Renal cortex interstitium (tissue), 11 donors: ENCODE results near the gene RUBCNL. TPM values are rescaled to one million over a fixed set of nuclear protein-coding genes. Genes with fewer than 3 reads are reported as not detected.

Experiments
- DNase-seq, 11 donors: peaks; one replicate each; pipeline ENCODE4 v3.0.0-alpha.2; 2013; ENCODE audit warnings: low read depth in 9 of 11, low spot score in 4 of 11; ENCODE audit errors: extremely low read depth in 1 of 11
- polyA plus RNA-seq, 3 donors: library from polyadenylated mRNA; unstranded; fragments of 120-200 nt; gene quantifications; one replicate each; pipeline ENCODE4 v1.2.1, GENCODE V29; 2013; ENCODE audit not compliant: insufficient read length in 3 of 3

Gene RUBCNL
- polyA plus RNA-seq, 3 donors = 2.0 to 2.5 (median 2.2) TPM

DNA sequence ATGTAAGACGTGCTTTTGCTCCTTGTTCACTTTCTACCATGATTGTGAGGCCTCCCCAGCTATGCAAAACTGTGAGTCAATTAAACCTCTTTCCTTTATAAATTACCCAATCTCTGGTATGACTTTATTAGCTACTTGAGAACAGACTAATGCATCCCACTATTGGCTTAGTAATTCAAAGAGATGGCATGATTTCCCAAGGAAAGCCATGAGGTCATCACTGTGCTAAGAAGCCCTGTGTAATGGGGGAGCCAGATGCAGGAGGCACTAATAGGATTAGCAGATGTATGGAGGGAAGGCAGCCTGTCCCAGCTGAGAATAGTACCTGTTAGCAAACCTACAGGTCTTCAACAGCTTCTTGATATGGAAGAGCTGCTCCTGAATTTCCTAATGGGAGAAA is 38.1 kb downstream of the RUBCNL start:
- no peak for DNase-seq

DNA sequence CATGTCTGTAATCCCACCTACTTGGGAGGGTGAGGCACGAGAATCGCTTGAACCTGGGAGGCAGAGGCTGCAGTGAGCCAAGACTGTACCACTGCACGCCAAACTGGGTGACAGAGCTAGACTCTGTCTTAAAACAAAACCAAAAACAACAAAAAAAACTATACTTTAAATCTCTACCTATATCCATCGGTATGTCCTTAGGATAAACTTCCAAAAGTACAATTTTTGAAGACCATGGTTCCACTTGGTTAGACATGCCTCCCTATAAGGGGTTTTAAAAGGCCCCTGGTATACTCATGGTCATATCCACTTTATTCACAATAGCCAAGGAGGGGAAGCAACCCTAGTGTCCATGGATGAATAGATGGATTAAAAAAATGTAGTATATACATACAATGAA is 39.8 kb downstream of the RUBCNL start:
- no peak for DNase-seq

DNA sequence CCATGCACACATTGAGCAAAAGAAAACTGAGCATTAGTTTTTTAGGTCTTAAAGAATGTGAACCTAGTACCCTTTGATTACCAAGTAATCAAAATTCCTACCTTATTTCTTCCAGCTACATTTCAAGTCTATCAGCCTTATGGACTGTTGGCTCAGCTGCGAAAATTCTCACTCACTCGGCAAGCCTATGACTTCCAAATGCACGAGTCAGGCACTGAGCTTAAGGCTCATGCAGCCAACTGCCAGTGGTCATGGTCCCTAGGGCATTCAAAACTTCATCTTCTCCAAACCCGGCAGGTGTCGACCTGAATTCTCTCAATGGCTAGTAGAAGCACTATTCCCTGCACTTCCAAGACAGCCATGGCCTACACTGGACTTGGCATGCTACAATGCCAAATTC is 41.2 kb downstream of the RUBCNL start:
- no peak for DNase-seq

DNA sequence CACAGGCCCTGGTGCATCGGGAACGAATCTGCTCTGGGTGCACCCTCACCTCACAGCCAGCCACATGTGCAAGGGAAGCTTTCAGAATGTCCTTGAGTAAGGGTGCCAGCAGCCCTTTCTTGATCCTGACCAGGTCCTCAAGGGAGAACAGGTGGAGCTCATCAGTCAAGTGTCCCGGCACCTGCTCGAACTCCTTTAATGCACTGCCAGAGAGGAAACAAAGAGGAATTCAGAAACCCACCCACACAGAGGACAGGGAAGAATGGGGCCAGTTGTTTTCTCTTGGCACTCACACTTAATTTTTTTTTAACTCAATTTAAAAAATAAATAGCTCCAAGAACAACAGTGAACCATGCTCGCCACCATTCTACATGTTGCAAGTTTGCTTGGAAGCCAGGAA is 41.7 kb downstream of the RUBCNL start:
- DNase-seq = no peak

DNA sequence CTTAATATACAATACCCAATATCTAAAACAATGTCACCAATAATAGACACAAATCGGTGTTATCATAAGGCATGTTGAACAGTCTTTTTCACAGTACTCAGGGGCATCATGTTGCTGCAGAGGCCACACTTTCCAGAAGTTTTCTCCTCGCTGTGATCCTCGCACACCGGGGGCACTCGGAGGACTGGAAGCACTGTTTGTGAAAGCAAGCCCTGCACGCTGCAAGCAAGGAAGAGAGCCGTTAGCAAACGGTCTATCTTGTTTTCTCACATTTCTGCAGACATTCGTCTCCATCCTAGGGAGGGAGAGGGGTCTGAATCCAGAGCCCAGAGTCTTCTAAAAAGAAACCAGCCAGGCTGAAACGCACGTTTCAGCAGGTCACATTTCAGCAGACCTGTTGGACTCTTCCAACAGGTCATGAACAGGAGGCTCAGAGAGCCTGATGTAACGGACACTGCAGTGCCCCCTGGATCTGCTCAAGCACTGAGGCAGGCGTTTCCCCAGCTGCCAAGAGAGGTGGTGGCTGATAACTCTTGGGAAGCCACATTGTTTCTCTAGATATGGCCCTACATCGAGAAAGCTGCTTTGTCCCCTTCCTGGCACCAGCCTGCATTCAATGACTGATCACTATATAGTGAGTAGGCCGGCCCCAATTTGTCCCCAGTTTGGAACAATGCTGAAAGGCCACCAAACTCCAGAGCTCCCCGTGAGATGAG is 43.6 kb downstream of the RUBCNL start:
- no peak for DNase-seq

DNA sequence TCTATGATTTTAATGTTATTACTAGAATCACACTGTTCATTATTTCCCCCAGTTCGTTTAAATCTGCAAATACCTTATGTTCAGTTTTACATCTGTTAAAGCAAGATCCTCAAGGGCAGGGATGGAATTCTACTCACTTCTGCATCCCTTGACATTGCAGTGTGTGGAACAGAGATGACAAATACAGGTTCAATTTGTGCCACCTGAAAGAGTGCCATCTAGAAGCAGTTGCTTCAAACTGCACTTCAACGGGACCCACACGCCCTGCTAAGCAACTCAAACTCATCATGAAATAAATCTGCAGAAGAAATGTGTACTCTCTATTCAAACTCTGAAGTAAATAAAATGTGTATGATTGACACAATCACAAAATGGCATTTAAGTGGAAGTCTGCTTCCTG is 44.5 kb downstream of the RUBCNL start:
- no peak for DNase-seq

DNA sequence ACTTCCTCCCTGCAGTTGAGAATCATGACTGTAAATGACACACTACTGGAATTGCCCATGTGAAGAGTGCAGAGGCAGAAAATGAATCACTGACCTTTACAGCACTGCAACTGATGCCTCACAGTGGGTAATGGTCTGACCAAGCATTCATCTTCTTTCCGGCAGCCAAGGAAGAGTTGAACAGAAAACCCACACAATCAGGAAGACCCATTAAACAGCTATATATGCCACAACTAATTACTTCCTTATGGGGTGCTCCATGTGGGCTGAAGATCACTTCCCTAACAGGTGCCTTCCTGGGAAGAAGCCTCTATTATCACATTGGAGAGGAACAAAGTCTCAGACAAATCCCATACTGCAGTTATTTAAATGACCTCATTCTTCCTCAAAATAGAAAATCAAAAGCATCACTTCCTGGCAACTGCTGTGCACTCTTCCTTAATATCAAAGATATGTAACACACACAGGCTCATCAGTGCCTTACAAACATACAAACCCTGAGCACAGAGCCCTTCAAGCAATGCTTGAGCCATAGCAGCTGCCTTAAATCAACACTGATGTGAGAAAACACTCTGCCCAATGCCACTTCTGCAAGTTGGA is 45.8 kb downstream of the RUBCNL start:
- no peak for DNase-seq

DNA sequence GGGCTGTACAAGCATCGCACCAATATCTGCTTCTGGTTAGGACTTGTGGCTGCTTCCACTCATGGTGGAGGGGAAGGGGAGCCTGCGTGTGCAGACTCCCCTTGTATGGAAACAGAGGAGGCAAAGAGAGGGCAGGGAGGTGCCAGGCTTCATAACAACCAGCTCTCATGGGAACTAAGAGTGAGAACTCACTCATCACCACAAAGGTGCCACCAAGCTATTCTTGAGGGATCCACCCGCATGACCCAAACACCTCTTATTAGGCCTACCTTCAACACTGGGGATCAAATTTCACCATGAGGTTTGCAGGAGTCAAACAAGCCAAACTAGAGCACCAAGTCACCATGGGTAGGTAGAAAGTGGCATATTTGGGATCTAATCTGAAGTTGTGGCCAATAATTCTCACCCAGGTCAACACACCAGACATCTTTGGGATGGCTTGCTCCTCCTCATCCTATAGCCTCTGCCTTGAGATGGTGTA is 46.4 kb downstream of the RUBCNL start:
- DNase-seq = no peak

DNA sequence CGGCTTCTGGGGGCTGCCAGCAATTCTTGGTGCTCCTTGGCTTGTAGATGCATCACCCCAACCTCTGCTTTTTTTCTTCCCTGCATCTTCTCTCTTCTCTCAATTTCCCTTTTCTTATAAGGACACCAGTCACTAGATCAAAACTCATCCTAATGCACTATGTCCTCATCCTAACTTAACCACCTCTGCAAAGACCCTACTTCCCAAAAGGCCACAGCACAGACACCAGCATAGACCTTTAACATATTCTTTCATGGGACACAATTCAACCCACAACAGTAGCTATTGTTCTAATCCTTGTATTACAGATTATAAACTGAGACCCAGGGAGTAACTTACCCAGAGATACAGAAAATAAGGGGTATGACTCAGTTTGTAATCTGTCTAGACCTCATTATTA is 47.0 kb downstream of the RUBCNL start:
- no peak for DNase-seq

DNA sequence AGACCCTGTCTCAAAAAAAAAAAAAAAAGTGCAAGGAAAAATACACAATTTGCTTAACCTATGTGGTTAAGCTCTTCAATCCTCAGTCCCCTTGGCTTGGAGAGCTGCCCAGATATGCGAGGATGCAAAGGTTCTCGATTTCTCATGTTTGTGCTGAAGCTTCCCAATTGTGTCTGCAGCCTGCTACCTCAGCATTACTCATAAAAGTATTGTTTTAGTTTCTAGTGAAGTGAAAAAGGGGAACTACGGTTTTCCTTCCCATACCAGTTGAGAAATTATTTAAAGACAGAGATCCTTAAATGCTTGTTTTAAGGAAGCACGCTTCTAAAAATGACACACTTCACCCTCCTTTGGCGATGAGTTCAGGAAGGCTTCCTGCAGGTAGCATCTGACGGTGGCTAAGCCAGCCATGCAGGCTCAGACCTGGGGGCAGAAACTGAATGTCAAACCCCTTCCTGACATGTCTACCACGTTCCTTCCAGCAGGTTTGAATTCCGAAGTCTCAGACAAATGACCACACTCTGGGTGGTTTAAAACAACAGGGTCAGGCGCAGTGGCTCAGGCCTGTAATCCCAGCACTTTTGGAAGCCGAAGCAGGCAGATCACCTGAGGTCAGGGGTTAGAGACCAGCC is 47.9 kb downstream of the RUBCNL start:
- DNase-seq = no peak

DNA sequence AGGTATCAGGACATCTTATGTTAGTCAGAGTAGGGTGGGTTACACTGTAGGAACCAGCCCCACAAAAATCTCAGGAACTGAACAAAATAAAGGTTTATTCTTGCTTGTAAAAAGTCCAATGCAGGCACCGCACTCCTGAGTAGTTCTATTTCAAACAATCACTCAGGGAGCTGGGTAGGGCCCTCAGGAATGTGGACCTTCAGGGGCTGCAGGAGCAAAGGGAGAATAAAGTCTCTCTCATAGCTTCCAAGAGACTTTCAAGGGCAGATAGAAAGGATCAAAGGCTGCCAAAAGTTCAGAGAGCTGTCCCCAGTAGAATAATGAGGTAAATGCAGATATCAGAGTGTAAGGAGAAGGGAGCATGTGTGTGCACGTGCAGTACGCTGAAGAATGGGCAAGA is 49.4 kb downstream of the RUBCNL start:
- DNase-seq = no peak

DNA sequence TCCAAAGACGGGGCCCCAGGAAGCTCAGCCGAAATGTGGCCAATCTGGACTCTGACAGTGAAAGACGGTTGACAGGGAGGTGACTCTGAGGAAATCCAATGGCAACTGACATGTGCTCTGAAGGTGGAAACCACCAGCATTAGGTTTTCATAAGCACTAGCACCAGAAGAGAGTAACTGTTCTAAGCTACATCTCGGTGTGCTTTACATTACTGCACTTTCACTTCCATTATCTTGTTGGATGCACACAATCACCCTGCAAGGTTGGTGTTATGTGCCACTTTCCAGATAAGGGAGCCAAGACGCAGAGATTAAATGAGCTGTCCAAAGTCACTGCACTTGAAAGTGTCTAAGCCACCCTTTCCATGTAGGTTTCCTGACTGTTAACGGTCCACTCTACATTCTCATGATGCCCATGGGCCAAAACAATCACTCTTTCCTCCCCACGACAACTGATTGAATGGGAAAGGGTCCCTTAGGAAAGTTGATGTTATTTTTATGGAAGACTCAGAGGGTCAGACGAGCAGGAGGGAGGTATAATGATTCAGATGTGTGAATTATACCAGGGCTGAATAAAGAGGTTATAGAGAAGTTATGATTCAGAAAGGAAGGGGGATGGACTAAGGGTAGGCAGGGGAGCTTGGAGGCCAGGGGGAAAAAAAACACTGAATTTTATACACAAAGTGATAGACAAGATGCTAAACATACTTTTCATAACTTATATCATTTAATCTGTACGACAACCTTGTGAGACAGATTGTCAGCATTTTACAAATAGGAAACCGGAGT is 52.8 kb downstream of the RUBCNL start:
- no peak for DNase-seq

DNA sequence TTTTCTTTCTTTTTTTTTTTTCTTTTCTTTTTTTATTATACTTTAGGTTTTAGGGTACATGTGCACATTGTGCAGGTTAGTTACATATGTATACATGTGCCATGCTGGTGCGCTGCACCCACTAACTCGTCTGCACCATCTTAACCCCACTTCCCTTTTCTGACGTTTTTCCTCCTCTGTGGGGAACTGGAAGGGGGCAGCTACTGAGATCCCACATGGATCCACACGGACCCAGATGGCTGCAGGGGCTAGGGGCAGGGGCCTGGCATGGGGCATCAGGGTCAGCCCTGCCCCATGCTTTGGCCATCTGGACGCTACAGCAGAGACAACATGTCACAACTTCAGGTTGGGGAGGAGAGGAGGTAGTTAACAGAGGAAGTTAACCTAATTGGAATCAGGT is 54.3 kb downstream of the RUBCNL start:
- DNase-seq = no peak

DNA sequence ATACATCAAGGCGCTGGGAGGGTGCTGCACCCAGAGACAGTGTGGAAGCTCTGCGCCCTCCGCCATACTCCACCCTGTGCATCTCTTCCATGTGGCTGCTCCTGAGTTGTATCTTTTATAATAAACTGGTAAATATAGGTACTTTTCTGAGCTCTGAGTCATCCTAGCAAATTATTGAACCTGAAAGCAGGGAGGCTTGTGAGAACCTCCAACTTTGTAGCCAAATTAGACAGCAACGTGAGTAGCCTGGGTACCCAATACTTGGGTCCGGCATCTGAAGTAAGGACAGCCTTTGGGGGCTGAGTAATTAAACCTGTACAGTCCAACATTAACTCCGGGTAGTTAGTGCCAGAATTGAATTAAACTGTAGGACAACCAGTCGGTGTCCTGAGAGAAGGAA is 57.4 kb downstream of the RUBCNL start:
- no peak for DNase-seq

DNA sequence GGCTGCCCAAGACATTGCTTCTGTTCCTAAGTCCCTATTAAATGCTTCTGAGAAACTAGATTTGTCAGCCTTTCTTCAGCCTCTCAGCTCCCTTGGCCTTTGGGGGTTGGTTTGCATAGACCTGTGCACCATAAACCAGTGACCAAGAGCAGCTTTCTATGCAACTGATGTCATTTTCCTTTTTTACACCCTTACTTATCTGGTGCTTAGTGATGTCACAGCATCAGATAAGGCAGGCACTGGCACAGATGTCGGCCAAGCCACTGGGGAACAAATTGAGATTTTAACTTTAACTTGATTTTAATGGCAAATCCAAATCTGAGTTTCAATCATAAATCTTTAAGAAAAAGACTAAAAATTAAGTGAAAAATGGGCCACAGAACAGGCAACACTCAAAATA is 59.8 kb downstream of the RUBCNL start:
- no peak for DNase-seq

DNA sequence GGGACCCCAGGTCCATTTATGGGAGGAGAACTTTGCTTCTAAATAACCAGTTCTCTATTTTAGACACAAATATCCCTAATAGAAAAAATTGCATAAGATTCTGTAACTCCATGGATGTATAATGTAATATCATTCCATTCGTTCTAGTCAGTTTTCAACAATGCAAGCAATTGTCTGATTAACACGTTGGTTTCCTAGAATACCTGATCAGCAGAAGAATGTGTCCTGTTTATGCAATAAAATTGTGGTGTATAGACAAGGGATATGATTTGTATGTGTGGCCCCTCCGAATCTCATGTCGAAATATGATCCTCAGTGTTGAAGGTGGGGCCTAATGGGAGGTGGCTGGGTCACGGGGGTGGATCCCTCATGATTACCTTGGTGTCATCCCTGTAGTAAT is 62.1 kb downstream of the RUBCNL start:
- no peak for DNase-seq

DNA sequence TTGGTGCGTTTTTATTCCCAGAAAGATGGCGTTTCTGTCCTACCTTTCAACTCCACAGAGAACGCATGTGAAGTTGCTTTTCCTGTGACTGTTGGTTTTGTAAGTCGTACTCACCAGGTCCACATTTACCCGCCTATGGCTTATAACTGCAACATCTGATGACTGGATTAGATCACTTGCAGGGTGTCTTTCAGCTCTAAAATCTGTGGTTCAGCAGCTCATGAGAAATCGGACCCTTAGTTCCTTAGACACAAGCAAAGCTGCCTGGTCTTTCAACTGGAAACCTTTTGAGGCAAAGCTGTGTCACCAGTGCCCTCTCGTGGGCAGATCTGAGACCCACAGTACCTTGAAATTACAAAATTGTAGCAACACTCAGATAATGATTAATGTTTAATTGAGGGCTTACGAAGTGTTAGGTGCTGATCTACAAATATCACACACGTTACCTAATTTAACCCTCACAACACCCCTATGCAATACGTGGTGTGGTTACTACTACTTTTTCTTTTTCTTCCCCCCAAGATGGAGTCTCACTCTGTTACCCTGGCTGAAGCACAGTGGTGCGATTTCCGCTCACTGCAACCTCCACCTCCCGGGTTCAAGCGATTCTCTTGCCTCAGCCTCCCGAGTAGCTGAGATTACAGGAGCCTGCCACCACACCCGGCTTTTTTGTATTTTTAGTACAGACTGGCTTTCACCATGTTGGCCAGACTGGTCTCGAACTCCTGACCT is 65.4 kb downstream of the RUBCNL start:
- peak; percentile 17 to 49 (median 39) for DNase-seq

DNA sequence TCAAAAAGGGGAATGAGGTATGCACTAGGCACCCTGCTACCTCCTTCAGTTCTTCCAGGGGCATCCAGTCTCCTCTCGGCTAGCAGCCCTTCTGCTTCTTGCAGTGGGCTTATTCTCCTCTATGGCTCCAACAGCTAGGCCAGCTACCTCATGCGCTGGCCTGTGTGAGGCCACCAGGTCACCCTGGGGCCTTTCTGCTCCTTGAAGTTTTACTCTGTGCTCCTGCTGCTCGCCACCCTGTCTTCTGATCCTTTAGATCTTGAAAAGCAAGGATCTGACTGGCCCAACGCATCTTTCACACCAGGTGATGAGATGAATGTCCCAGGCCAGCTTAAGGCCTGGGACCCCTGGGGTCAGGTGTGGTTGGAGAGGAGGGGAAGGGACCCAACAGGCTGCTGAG is 66.2 kb downstream of the RUBCNL start:
- DNase-seq = no peak

DNA sequence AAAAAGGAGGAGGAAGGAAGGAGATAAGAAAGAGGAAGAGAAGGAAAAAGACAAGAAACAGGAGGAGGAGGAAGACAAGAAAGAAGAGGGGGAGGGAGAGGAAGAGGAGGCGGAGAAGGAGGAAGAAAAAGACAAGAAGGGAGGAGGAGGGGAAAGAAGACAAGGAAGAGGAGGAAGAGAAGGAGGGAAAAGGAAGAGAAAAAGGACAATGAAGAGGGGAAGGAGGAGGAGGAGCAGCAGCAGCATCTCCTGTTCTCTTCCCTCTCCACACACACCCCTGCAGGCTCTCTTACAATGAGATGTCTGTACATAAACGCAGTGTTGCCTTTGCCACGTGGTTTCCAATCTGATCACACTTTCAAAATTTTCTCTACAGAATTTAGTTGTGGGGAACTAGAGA is 66.6 kb downstream of the RUBCNL start:
- DNase-seq = no peak
